COLO668 (cell line): ENCODE data around the gene MEIS3.

ENCODE experiments used
- DNase-seq: peaks from one replicate; lab custom pipeline; 2025; ENCODE audit not compliant: unreplicated experiment; lab: John Stamatoyannopoulos, UW

MEIS3 gene

DNA sequence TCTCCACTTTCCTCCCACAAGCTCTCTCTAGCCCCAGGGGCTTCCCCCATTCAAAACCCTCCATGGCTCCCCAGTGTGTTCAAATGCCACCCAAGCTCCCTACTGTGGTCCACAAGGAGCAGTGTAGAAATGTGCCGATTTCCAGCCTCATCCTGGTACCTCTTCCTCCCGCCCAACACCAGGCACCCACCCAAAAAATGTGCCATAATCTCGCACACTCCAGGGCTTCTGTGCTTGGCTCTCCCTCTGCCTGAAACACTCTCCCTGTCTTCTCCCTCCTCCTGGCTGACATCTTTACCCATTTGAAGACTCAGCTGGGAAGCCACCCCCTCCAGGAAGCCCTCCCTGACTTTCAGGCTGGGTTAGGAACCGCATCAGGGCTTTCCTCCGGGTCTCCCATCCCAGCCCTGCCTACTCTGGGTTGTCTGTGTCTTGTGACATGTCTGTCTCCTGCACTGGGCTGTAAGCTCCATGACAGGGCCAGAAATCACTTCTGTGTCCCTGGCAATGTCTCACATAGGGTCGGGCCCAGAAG lies 16.6 kb upstream of the MEIS3 start:
- DNase-seq: no peak

DNA sequence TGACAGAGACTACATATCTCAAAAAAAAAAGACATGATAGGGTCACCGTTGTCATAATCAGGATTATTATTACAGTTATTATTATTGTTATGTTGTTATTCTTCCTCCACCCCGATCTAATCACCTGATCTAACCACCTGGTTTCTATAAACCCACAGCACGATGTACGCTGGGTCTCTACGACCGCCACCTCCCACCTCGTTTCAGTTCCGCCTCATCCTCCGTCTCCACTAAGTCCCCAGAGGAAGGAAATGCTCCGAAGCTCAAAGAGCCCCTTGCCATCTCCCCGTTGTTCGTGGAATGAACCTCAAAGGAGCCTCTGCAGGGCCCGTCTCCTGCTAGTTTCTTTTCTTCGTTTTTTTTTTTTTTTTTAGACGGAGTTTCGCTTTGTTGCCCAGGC lies 15.9 kb upstream of the MEIS3 start:
- no peak for DNase-seq

DNA sequence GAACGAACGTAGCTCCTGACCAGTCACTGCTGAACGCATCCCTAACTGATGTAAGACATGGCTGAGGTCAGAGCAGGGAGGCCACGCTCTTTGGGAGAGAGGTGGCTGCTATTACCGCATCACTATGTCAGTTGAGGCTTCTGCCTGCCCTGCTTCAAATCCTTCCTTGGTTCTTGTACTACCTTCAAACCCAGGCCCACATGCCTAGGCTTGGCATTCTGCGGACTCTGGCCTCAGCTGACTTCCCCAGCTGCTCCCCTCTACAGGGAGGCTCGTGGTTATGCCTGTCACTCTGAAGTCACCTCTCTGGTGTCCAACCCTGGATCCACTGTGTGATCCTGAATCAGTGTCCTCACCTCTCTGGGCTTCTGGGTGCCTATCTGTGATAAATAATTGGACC lies 14.8 kb upstream of the MEIS3 start:
- DNase-seq: no peak

DNA sequence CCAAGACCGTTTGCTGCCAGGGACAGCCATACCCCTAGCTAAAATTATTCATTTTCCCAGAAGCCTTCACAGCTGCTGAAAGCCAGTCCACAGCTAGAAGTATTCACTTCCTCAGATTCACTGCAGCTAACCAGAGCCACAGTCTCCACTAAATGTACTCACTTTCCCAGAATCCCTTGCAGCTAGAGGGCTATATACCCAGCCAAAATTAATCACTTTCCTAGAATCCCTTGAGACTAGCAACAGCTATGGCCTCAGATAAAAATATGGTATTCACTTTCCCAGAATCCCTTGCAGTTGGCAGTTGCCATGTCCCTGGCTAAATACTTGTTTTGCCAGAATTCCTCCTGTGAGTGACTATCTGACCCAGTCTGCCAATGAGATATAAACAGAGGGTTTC lies 13.8 kb upstream of the MEIS3 start:
- DNase-seq: no peak

DNA sequence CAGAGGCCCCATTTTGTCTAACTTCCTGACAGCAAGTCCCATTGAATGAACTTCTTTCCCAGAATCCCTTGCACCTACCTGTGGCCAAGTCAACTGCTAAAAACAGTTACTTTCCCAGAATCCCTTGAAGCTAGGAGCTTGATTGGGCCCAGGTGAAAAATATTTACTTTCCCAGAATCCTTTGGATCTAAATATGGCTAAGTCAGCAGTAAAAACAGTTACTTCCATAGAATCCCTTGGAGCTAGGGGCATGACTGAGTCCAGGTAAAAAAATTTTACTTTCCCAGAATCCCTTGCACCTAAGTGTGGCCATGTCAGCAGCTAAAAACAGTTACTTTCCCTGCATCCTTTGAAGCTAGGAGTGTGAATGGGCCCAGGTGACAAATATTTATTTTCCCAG lies 13.2 kb upstream of the MEIS3 start:
- DNase-seq: no peak

DNA sequence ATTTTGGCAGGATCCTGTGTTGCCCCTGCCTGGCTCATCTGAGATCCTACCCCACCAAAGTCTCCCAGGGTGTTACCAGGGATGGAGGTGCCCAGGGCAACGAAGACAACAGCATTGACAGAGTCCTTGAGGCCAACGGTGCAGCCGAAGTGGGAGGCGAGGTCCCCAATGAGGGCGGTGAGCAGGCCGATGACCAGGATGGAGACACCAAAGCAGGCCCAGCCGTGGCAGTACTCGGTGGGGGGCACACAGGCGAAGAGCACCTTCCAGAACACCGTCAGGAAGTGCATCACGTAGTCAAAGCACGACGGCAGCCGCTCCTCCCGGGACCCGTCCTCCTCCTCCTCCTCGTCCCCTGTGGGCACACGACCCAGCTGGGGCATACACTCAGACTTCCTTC lies 12.8 kb upstream of the MEIS3 start:
- DNase-seq: no peak

DNA sequence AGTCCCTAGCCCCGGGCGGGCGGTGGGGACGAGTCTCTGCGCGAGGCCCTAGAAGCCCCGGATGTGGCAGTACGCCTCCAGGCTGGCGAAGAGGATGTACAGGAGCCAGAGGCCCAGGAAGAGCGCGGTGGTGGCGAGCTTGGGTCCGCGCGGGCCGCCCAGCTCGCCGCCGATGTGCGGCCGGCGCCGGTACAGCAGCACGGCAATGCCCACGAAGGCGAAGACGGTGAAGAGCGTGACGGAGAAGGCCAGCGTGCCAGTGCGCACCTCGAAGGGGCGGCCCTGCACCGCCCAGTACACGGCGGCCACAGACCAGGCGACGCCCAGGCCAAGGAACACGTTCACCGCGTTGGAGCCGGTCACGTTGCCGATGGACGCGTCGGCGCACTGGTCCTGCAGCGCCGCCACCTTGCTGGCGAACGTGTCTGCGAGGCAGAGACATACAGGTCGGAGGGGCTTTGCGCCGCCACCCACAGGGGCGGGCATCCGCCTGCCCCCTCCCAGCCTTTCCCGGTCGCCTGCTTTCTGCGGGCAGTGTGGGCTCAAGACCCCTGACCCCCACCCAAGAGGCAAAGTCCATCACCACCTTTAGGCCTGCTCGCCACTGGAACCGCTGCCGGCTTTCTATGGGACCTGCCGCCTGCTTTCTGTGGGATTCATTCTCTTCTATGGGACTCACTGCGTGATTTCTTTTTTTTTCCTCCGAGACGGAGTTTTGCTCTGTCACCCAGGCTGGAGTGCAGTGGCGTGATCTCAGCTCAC lies 10.9 kb upstream of the MEIS3 start:
- peak; percentile 59 for DNase-seq

DNA sequence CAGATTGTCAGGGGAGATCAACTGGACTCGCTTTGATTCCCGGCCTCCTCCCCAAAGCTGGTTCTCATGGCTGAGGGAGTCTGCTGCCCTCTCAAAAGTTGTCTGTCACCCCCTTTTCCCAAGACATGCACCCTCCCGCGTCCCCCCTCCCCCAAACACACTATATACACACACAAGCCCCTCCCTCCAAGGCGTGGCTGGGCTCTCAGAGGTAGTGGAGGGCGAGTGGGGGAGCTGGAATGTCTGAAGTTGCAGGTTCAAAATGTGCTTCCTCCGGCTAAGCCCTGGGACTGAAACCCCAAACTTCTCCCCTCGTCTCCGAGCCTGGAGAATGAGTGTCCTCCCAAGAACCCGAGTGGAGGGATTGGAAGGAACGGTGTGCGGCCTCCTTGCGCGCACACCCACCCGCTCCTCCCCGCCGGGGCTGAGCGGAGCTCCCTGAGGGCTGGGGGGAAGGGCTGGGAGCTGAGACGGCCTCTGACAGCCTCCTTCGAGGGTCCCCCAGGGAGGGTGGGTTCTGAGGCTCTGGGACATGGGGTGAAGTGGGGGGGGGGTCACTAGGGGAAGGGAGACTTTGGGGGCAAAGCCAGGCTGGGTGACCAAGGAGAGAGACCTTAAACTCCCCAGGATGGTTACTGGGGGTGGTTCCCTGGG lies 9.9 kb upstream of the MEIS3 start:
- no peak for DNase-seq

DNA sequence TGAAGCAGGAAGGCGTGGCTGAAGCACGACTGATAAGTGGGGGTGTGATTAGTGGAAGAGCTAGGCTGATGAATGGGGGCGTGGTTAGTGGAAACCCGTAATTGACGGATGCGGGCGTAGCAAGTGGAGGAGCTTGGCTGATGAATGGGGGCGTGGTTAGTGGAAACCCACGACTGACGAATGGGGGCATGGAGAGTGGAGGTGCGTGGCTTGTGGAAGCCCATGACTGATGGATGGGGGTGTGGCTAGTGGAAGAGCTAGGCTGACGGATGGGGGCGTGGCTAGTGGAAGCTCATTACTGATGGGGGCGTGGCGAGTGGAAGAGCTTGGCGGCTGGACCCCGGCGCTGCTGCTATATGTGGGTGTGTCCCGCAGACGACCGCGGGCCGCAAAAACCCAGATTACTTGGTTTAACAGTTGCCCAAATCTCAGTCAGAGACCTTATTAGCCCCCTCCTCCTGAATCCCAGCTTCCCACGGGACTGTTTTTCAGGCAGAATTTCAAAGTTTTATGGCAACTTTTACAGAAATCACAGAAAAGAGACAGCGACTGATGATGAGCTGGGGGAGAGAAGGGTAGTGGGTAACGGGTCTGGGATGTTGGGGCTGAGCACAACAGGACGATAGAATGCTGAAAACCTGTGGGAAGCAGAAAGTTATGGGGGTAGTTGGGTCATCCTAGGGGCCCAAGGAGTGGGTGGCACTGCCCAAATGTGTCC lies 9.0 kb upstream of the MEIS3 start:
- peak; percentile 57 for DNase-seq

DNA sequence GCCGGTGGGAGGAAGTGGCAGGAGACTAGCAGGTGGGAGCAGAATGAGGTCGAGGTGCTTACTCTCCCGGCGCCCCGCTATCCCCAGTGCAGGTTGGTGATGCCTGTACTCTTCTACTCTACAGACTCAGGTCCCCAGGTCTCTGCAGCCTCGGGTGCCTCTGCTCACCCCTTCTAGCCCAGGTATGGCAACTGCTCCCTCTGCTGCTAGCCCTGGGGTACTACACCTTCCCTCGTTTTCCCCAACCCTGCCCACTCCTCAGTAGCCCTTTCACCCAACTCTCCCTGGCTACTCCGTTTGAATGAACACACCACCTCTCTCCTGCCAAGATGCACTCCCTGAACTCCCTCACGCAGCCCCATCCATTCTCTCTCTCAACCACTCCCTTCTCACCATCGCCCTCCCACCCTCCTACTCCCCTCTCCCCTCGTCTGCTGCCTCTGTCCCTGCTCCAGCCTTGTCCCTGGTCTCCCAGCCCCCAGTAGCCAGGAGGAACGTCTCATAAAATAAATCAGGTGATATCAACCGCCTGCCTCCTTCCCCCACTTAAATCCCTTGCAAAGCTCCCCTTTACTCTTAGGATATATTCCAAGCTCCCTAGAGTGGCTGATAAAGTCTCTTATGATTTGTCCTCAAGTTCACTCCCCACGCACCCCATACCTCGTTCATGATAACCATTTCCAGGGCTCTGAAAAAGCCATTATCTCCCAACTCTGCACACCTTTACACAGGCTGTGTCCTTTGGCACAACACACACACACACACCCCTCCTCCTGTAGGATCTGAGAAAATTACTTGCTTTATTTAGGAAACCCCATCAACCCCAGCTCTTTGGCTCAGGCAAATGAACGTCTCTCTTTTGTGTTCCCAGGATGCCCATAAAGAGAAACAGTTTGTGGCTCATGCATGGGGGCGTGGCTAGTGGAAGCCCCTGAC lies 8.2 kb upstream of the MEIS3 start:
- peak; percentile 51 for DNase-seq

DNA sequence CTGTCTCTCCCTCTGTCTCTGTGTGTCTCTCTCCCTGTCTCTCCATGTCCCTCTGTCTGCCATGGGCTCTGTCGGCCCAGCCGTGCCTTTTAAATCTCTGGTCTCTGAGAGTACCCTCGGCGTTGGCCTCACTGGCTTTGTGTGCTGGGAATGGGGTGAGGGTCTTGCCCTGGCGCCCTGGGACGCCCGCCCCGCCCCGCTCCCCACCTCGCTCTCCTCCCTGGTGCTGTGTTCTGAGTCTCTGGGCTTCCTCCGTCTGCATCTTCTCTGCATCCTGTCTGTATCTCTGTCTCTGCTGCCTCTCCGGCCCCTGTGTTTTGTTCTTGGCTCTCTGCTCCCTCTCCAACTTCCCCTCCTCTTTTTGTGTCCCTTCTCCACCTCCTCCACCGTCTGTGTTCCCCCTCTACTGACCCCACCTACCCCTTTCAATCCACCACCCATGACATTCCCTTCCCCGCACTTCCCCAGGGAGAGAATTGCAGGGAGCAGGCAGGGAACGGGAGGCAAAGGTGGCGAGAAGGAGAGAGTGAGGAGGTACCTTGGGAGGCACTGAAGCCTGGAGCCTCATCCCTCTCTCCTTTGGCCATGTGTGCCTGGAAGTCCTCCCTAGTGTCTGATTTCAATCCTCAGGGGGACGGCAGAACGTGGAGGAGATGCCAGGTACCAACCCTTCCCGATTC lies 4.0 kb upstream of the MEIS3 start:
- no peak for DNase-seq

DNA sequence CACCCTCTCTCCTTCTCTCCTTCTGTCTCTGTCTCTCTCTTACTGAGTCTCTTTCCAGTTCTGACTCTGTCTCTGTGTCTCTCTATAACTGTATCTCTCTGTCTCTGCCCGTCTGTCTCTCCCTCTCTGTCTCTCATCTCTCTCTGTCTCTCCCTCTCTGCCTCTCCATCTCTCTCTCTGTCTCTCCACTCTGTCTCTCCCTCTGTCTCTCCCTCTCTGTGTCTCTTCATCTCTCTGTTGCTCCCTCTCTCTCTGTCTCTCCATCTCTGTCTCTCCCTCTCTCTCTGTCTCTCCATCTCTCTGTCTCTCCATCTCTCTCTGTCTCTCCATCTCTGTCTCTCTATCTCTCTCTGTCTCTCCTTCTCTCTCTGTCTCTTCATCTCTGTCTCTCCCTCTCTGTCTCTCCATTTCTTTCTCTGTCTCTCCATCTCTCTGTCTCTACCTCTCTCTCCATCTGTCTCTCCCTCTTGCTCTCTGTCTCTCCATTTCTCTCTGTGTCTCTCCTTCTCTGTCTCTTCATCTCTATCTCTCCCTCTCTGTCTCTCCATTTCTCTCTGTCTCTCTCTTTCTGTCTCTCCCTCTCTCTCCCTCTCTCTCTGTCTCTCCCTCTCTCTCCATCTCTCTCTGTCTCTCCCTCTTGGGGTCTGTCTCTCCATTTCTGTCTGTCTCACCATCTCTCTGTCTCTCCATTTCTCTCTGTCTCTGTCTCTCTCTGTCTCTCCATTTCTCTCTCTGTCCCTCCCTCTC lies 3.3 kb upstream of the MEIS3 start:
- no peak for DNase-seq

DNA sequence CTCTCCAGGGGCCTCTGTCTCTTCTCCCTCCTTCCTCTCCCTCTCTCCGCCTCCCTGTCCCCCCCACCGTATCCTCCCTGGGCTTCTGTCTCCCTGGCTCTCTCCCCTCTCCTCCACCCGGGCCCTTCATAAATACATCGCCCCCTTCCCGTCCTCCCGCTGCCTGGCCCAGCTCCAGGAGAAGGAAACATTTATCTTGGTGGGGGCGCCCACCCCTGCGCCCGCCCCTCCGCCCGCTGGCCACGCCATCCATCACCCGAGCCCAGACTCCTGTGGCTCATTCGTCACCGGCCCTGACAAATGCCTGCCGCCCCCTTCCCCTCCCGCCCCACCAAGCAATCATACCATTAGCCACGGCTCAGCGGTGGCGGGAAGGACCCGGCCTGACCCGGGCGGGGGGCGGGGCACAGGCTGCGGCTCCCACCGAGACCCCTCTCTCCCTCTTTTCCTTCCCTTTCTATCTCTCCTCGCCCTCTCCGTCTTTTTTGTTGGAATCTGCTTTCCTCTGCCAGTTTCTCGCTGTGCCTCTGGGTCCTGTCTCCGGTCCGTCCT lies 2.6 kb upstream of the MEIS3 start:
- no peak for DNase-seq

DNA sequence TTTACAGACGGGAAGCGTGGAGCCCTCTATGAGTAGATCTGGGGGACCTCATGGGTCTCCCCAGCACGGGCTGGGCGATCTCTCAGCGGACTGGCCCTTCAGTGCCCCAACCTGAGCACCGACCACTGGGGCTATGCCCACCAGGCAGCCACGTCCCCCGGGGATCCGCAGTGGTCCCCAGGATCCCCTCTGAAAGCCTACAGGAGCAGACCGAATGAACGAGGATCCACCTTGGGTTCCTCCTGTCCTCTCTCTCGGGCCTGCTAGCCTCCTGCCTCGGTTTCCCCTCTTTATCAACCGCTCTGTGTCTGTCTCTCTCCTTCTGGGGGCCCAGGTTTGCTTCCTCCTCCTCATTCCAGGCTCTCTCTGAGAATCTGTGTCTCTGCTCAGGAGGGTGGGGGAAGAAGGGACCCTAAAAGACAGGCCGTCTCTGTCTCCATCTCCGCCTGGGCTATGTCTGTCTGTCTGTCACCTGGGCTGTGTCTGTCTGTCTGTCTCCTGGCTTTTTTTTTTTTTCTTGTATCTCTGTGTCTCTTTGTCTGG lies 2.0 kb upstream of the MEIS3 start:
- DNase-seq: no peak

DNA sequence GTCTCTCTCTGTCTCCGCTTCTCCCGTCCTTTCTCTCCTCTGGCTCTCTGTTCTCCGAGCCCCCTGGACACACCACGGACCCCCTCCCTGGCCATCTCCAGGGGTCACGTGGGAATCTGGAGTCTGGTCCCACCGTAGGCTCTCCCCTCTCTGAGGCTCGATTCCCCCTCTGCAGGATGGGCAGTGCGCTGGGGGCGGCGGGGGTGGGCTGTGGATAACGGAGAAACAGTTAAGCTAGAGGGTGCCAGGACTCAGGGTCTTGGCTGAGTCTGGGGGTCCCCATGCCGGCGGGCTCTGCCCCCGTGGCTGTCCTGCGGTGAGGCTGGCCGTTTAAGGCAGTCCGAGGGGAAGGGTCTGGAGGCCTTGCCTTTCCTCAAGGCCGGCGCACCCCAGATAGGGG lies 462 bp upstream of the MEIS3 start:
- DNase-seq: no peak

DNA sequence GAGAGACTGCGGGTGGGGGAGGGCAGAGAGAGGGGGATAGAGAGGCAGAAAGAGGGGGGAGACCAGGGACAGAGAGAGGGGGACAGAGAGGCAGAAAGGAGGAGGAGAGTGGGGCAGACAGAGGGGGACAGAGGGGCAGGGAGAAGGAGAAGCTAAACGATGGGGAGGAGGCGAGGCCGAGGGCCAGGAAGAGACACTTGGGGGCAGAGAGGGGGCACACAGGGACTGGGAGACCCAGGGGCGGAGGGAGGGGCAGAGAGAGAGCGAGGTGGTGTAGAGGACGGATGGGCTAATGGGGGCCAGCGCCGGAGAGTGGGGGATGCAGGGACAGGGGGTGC lies 666 bp downstream of the MEIS3 start:
- no peak for DNase-seq

DNA sequence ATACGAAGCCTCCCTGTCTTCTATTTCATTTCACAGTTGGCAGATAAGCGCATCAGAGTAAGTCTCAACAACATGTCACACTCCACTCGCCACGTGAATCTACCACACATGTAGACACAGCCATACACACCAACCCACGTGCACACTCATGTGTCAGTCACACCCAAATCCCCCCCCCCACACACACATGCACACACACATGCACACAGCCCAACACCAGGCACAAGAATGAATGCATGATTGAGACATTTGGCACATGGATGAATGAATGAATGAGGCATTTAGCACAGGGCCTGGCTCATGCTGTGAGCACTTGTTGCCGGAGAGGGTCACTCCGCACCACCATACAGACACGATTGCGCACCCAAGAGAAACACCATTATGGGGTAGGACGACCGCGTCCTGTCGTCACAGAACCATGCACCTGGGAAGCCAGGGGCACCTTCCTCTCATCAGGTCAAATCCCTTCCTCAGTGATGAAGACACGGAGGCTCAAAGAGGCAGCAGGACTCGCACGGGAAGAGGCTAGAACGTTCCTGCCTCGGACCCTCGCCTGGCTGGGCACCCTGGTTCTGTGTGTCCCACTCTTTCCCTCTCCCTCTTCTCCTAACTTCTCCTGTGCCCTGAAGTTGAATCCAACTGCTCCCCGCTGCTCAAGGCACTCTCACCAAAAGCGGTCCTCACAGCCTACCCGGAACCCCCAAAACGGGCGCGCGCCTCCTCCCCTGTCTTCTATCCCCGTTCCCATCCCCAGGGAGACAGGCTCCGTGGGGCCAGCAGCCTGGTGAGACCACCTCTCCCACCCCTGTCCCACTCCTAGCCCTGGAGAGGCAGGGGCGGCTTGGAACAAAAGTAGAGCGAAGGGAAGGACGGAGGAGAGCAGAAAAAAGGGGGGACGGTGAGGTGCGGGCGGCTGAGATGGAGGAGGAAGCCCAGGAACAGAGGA lies 1.3 kb downstream of the MEIS3 start:
- no peak for DNase-seq

DNA sequence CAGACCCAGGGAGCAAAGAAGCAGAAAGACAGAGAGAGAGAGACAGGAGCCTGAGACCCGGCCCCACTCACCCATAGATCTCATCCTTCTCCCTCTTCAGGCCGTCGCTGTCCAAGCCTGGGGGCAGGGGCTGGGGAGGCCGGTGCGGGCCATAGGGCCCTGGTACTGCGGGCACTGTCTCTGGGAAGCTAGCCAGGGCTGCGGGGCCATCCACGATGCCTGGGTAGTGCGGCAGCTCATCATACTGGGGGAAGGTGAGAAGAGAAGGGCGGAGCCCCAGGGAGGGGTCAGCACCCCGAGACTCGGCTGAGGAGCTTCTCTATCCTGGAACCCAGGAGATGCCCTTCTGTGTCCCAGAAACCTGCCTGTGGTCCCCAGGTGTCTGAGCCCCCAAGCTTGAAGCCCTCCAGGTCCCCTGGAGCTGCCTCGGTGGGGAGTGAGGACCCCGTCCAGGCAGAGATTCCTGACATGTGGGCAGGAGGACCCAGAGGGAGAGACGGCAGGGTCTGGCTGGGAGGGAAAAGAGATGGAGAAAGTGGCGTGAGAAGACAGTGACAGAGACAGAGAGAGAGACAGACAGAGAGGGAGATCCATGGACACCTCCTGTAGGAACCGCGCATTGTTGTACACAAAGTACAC lies 2.1 kb downstream of the MEIS3 start:
- DNase-seq: no peak
